GM21367 (cell line): Measurements from ENCODE around the gene PCNX1.
"Not testable (repeated sequence)": the region's sequence is repeated elsewhere in the genome, so short reads cannot be mapped to it uniquely, and the experiment has no call there.

ENCODE experiments used
- ATAC-seq: cut with Tn5 transposase; IDR thresholded peaks from one replicate; pipeline ENCODE4 v1.9.1; 2021; ENCODE audit not compliant: unreplicated experiment

Gene PCNX1

GRCh38 chr14:71119832-71120231, 212.6 kb downstream of the PCNX1 start:
- ATAC-seq = no peak

DNA sequence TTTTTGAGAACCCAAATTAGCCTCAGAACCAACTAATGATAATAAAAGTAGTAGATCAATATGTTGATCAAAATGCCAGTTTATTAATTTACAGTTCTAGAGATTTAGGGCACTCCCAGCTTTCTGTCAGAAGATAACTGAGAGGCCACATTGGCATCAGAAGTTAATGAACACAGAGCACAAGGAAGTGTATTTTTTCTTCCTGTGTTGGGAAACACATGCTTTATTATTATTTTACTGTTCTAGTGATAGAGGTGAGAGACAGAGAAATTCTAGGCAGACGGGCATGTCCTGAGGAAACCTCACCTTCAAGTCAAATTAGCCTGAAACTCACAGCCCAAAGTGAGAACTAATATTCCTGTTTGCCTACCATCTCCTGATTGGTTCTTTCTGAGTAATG, 213.7 kb downstream of the PCNX1 start:
- ATAC-seq = no peak

DNA sequence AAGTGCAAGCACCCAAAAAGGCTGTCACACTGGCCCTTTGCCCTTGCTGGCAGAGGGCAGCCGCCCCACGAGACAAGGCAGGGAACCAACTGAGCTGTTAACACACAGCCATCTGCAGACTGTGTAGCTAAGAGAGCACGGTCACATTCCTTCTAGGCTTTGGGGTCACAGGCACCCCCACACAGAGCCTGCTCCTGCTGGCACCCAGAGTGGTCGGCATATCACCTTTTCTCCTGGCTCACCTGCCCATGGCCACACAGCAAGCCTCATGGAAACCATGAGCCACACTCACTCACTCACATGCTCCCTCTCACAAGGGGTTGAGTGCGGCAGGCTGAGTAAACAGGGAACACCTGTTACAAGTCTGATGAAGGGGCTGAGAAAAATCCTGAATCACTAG, 214.5 kb downstream of the PCNX1 start:
- ATAC-seq = no peak

GRCh38 chr14:71122866-71123565, 215.8 kb downstream of the PCNX1 start:
- ATAC-seq = no peak

GRCh38 chr14:71123579-71124135, 216.4 kb downstream of the PCNX1 start:
- no peak for ATAC-seq

DNA sequence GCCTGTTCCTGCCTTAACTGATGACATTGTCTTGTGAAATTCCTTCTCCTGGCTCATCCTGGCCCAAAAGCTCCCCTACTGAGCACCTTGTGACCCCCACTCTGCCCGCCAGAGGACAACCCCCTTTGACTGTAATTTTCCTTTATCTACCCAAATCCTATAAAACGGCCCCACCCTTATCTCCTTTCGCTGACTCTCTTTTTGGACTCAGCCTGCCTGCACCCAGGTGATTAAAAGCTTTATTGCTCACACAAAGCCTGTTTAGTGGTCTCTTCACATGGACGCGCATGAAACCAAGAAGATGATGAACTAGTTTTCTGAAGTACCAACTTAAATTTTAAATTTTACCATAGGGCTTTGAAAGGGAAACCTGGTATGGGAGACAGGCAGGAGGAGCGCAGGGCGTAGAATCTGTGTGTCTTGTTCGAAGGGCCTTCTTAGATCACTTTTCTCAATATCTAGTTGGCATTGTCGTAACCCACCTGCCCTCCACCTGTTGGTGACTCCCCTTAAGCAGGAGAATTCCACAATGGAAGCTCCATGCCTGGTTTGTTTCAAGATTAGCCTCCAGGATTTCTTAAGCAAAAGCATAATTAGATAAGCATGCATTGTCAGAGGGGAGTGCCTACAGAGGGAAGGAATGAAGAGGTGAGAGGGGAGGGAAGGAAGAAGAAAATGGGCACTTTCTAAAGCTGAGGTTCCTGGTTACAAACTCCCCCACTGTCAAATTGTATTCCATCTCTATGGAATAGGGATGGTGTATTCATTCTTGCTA, 222.6 kb downstream of the PCNX1 start:
- not testable (repeated sequence) for ATAC-seq

GRCh38 chr14:71130491-71131179, 223.4 kb downstream of the PCNX1 start:
- no peak for ATAC-seq

GRCh38 chr14:71133296-71133695, 226.0 kb downstream of the PCNX1 start:
- no peak for ATAC-seq

- no peak for ATAC-seq
These were observed 228.2 kb downstream of the PCNX1 start for GRCh38 chr14:71135496-71135895.

DNA sequence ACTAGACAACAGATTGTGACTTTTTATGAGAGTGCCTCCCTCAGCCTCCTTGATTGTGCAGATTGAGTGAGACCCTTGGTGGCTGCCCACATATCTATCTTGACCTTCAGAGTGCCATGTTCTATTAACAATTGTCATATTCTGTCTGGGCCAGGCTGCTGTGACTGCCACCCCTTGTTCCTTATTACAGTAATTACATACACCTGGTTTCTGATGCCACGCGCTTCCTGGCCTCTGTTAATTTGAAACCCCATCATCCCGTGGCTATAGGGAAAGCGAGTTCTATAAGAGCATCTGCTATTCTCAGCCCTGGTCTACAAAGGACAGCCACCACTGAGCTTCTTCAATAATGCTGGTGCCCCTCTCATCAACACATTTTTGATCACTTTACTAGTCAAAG, 228.7 kb downstream of the PCNX1 start:
- ATAC-seq = no peak

GRCh38 chr14:71136386-71137060, 229.3 kb downstream of the PCNX1 start:
- no peak for ATAC-seq

GRCh38 chr14:71137536-71138447, 230.5 kb downstream of the PCNX1 start:
- ATAC-seq = no peak

DNA sequence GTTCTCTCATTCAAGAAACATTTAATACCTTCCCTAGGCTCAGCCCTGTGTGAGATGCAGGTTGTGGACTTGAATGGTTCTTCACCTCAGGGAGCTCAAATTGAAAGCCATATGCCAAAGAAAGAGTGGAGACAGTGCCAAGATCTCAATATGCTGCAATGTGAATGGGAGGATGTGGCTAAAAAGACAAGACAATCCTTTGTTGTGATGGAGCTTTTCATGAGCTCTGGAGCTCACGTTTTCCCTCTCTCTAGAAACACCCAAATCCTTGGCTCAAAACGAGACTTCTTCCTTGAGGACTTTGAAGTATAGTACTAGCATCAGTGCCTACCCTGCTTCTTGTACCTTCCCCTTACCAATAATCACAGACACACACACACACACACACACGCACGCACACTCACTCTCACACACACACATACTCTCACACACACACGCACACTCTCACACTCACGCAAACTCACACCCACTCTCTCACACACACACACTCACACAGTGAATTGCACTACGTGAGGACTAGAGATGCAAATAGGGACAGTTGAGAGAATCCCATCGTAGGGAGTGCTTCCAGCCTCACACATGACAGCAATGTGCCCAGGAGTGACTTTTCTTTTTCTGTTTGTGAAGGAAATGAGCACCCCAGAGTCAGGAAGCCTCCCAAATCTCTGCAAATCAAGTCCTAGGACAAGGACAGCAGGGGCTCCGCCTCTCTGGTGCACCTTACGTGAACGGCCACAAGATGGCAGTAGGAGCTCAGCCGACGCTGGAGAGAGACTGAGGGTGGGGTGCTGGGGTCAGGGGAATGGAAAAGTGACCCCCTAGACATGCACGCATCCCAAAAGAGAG, 231.4 kb downstream of the PCNX1 start:
- ATAC-seq = no peak

GRCh38 chr14:71139294-71139946, 232.2 kb downstream of the PCNX1 start:
- ATAC-seq = no peak

GRCh38 chr14:71140157-71140556, 232.9 kb downstream of the PCNX1 start:
- ATAC-seq = no peak

GRCh38 chr14:71141701-71142374, 234.6 kb downstream of the PCNX1 start:
- no peak for ATAC-seq

- no peak for ATAC-seq
These were observed 235.2 kb downstream of the PCNX1 start for GRCh38 chr14:71142375-71143038.
